Hematopoietic multipotent progenitor cell (in vitro differentiated cells): Measurements from ENCODE around the gene KCNG2. TPM values are rescaled to one million over a fixed set of nuclear protein-coding genes. Genes with fewer than 3 reads are reported as not detected.

Source experiments
- DNase-seq, 3 donors: peaks; one replicate each; pipeline ENCODE4 v3.0.0-alpha.2; 2011 to 2015; ENCODE audit warnings: low read depth in 2 of 3, low spot score in 2 of 3
- total RNA-seq: library from RNA; depleted of rRNA; stranded (reverse); fragments of >200 nt; gene quantifications from one replicate; pipeline ENCODE4 v1.2.3, GENCODE V29; 2012

Gene KCNG2
- total RNA-seq, 1 donor, result 14.8 TPM

DNA sequence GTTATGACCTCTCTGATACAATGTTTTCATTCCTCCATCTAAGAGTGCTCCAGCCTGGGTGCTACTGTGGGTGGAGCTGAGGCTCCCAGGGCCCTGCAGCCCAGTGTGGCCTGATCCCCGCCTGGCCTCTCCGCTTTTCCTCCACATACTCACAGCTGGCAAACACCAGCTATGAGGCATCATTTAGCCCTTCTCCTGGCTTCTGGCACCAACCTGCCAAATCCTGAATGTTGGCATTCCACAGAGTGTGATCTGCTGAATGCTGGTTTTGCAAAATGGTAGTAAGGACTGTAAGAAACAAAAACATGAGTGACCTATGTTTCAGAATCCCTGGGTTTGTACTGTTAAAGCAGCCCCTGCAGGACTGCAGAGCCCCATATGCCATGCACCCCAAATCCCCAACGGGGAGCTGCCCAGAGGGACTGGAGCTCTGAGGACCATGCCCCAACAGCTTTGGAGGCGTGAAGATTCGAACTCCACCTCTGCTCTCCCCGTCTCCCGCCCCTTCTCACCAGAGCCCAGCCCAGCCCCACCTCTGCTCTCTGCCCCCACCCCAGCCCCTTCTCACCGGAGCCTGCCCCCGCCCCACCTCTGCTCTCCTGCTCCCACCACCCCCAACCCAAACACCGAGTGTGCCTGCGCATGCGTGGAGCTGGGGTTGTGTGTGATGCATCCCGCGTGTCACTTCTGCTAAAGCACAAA is 149.5 kb downstream of the KCNG2 start:
- DNase-seq, result no peak

DNA sequence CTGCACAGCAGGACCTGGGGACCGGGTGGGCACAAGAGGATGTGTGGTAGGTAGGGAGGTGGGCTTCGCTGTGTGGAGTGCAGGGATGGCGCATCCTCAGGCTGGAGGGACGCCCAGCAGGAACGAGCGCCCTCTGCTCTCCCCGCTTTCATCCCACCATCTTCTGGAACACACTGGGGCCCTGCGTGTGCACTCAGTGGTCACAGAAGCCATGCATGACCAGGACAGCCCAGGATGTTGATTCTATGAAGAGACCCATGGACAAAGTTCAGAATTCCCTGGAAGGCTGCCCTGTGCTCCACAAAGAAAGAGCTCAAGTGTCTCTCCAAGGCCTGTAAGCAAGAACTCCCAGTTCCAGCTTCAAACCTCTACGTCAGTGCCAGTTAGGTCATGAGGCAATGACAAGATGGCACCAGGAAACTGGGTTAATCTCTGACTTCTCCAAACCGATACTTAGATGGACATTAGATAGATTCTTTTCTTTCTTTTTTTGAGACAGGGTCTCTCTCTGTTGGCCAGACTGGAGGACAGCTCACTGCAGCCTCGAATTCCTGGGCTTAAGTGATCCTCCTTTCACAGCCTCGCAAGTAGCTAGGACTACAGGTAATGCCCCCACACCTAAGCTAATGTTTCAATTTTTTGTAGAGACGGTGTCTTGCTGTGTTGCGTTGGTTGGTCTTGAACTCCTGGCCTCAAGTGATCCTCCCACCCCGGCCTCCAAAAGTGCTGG is 150.3 kb downstream of the KCNG2 start:
- no peak for DNase-seq

DNA sequence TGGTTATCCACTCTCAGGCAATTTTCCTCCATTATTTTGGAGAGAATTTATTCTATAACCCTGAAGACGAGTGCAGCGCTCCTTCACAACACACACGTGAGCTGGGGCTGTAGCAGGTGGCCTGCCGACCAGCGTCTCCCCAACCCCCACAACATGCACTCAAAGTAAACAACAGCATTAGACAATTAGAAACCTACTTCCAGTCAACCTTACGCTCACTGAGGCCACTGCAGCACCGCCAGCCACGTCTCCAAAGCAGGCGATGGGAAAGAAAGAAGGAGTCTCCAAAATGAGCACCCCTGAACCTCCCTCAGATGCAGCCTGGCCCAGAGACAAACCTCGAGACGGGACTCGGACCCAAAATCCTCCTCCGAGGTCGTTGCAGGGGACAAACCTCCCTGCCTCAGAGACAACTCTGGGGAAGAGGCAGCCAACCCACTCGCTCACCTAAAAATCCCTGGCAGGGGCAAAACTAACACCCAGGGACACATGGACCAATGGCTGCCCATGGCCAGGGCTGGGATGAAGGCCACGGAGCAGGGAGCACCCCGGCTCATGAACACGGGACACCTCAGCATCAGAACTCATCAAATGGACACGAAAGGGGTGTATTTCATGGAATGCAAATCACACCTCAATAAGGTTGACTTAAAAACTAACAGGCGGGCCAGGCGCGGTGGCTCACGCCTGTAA is 151.1 kb downstream of the KCNG2 start:
- no peak for DNase-seq

Other genes with a start within 250 kb of the KCNG2 start
- 67.3 TPM for gene CTDP1, start 118.1 kb upstream of the KCNG2 start, total RNA-seq
- gene SLC66A2, start 153.7 kb downstream of the KCNG2 start, total RNA-seq, result 108 TPM
- gene HSBP1L1, start 166.7 kb downstream of the KCNG2 start, total RNA-seq, result 6.2 TPM
- gene TXNL4A, start 190.6 kb downstream of the KCNG2 start, total RNA-seq, result 37.4 TPM
- 26.1 TPM for gene RBFA, start 236.5 kb downstream of the KCNG2 start, total RNA-seq